ENCODE measurements around the gene C12orf42. TPM values are rescaled to one million over a fixed set of nuclear protein-coding genes. Genes with fewer than 3 reads are reported as not detected.

C12orf42 gene
- 10 to 100 TPM in 1 of 4 donors, not detected in 3; 18.2 TPM for total RNA-seq

- H3K9me3 ChIP-seq: no peaks in the 10 kb centered on the region
- TF ChIP-seq POLR2A (IDR thresholded peaks at IDR 0.05) (no peak), CTCF (IDR thresholded peaks at IDR 0.05) (peak in 3 of 6 experiments; percentile 12 to 33 (median 18))
- peaks cover 0 to 15% of the 10 kb centered on the region in 2 donors for H3K27me3 ChIP-seq
- no peaks in the 10 kb centered on the region for H3K36me3 ChIP-seq
- peak within 1 kb of the TSS; percentile 35 to 62 (median 46) for H3K4me3 ChIP-seq
- peak in 2 of 3 donors; percentile 86 to 91 for DNase-seq
- H3K4me1 ChIP-seq: peaks cover 0 to 12% (median 0%) of the 10 kb centered on the region in 4 donors
- peak within 1 kb of the TSS in 2 of 4 donors; percentile 47 to 76 for H3K27ac ChIP-seq
Measured at GRCh38 chr12:103495469-103496456, at the start of gene C12orf42. Gene C12orf42, minus strand, starts transcription at chr12:103495968. Its CDS starts 17,542 bp downstream, at chr12:103478426.

DNA sequence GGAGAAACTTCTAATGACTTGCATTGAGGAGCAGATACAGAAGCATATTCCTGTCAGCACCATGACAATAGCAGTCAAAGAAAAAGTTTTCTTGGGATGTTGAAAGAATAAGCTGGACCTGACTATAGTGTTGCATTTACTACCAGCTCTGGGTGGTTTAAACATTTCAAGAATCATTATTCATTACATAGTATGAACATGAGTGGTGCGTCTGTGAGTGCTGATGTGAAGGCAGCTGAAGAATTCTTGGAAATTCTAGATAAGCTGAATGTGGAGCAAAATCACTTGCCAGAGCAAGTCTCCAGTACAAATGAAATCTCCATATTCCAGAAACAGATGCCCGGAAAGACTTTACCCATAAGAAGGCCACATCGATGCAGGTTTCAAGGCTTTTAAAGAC, 46.3 kb upstream of the C12orf42 start:
- H3K4me1 ChIP-seq: no peaks in the 10 kb centered on the region
- H3K4me3 ChIP-seq: no peak overlapping the region
- no peaks in the 10 kb centered on the region for H3K9me3 ChIP-seq
- DNase-seq: no peak
- no peaks in the 10 kb centered on the region for H3K36me3 ChIP-seq
- H3K27ac ChIP-seq: no peak overlapping the region
- H3K27me3 ChIP-seq: no peaks in the 10 kb centered on the region
- no peak for TF ChIP-seq CTCF (IDR thresholded peaks at IDR 0.05)
- TF ChIP-seq POLR2A (IDR thresholded peaks at IDR 0.05): no peak

- no peak overlapping the region for H3K4me3 ChIP-seq
- no peak for TF ChIP-seq CTCF (IDR thresholded peaks at IDR 0.05)
- no peak for TF ChIP-seq POLR2A (IDR thresholded peaks at IDR 0.05)
- no peaks in the 10 kb centered on the region for H3K27me3 ChIP-seq
- no peaks in the 10 kb centered on the region for H3K4me1 ChIP-seq
- no peak overlapping the region for H3K27ac ChIP-seq
- no peak for DNase-seq
- no peaks in the 10 kb centered on the region for H3K9me3 ChIP-seq
- H3K36me3 ChIP-seq: no peaks in the 10 kb centered on the region
Measured at GRCh38 chr12:103540319-103540718, 44.6 kb upstream of the C12orf42 start.

GRCh38 chr12:103538397-103538796, 42.6 kb upstream of the C12orf42 start:
- H3K27me3 ChIP-seq: no peaks in the 10 kb centered on the region
- DNase-seq: no peak
- no peaks in the 10 kb centered on the region for H3K4me1 ChIP-seq
- no peak overlapping the region for H3K27ac ChIP-seq
- no peaks in the 10 kb centered on the region for H3K36me3 ChIP-seq
- TF ChIP-seq POLR2A (IDR thresholded peaks at IDR 0.05): no peak
- no peak for TF ChIP-seq CTCF (IDR thresholded peaks at IDR 0.05)
- H3K4me3 ChIP-seq: no peak overlapping the region
- no peaks in the 10 kb centered on the region for H3K9me3 ChIP-seq

DNA sequence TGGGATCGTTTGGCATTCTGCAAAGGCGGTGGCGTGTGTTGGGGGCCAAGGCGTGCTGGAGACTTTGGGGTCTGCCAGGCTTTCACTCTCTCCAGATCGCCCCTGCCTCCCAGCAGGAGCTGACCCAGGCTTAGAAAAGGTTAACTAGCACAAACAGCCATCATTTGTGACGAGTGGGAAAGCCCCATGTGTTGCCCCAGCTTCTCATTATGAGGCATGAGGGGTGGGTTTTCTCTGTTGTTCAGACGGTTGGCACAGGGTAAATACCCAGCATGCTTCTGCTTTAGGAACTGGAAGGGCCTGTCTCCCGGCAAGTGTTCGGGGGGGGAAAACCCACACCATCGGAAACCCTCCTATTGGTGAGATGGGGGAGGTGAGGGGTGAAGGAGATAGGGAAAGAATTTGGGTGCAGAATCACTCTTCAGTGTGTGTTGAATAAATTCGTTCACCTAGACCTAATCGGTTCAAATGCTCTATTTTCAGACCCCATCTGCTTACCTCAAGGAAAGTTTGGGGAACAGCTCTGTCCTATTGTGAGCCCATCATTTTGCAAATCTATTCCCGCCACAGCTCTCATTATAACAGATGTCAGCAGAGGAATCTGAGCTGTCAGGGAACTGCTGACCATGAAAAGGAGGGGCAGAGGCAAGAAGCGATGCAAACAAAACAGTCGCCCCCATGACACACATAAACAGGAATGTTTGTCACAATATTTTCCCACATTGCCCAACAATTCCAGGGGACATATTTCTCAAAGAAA, 34.7 kb upstream of the C12orf42 start:
- no peak for DNase-seq
- H3K9me3 ChIP-seq: no peaks in the 10 kb centered on the region
- no peak overlapping the region for H3K27ac ChIP-seq
- H3K27me3 ChIP-seq: no peaks in the 10 kb centered on the region
- no peaks in the 10 kb centered on the region for H3K4me1 ChIP-seq
- H3K4me3 ChIP-seq: no peak overlapping the region
- H3K36me3 ChIP-seq: no peaks in the 10 kb centered on the region
- TF ChIP-seq CTCF (IDR thresholded peaks at IDR 0.05): no peak
- TF ChIP-seq POLR2A (IDR thresholded peaks at IDR 0.05): no peak

Measured in Peyer's patch (tissue), 4 donors.